Right lung (tissue), 5 donors: ENCODE results near the gene GJB2. TPM values are rescaled to one million over a fixed set of nuclear protein-coding genes. Genes with fewer than 3 reads are reported as not detected.
"Not testable (repeated sequence)": the region's sequence is repeated elsewhere in the genome, so short reads cannot be mapped to it uniquely, and the experiment has no call there.

Experiments used
- DNase-seq, 2 donors: peaks; one replicate each; pipeline ENCODE4 v3.0.0-alpha.2; 2013
- polyA plus RNA-seq, 5 donors: library from polyadenylated mRNA; unstranded; fragments of 120-200 nt; gene quantifications; one replicate each; pipeline versions ENCODE4 v1.2.1 to v1.2.3, GENCODE V29; 2013; ENCODE audit warnings: inconsistent platforms in 1 of 5, low replicate concordance in 1 of 5; ENCODE audit not compliant: insufficient read length in 5 of 5, insufficient read depth in 1 of 5

GJB2 gene
- polyA plus RNA-seq, 5 donors, result 0.31 to 0.80 (median 0.63) TPM

GRCh38 chr13:20170921-20171320 is 21.8 kb downstream of the GJB2 start:
- no peak for DNase-seq

GRCh38 chr13:20168396-20168795 is 24.3 kb downstream of the GJB2 start:
- DNase-seq, result no peak

DNA sequence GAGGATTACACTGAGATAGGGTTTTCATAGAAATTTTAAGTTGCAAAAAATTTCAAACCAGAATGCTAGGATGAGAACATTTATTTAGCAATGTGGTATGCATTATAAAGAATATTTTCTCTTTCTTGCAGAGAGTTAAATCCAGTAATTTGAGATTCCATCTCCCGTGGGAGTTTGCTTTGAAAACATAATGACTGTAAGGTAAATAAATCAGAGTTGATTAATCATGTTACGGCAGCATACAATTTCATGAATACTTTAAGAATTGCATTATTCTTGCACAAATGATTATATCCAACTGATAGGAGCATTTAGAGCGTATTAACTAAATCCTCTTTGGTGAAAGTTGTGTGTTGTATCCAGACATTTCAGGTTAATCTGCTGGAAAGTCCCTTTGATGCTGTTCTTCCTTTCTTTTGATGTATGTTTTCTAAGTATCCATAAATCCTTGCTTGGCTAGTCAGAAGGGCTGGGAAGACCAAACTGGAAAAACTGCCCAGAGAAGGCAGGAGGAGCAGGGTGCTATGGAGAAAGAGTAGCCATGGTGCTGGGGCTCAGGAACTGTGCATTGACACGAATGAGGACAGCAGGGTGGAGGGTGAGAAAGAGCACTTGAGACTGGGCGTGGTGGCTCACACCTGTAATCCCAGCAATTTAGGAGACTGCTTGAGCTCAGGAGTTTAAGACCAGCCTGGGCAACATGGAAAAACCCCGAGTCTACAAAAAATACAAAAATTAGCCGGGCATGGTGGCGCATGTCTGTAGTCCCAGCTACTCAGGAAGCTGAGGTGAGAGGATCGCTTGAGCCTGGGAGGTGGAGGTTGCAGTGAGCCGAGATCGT is 27.1 kb downstream of the GJB2 start:
- no peak for DNase-seq

DNA sequence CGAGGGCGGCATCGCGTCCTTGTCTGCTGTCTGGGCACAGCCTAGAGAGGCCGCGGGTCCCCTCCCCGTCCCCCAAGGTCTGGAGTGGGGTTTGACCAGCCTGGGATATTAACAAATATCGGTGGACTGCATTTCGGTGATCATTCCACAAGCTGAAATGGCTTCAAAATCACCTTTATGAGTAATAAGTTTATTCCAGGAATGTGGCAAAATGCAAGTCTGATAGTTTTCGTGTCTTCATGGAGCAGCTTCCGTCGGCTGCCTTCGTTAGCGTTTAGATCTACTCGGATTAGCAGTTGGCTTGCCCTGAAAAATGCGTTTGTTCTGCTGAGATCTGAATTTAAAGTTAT is 30.8 kb downstream of the GJB2 start:
- no peak for DNase-seq

DNA sequence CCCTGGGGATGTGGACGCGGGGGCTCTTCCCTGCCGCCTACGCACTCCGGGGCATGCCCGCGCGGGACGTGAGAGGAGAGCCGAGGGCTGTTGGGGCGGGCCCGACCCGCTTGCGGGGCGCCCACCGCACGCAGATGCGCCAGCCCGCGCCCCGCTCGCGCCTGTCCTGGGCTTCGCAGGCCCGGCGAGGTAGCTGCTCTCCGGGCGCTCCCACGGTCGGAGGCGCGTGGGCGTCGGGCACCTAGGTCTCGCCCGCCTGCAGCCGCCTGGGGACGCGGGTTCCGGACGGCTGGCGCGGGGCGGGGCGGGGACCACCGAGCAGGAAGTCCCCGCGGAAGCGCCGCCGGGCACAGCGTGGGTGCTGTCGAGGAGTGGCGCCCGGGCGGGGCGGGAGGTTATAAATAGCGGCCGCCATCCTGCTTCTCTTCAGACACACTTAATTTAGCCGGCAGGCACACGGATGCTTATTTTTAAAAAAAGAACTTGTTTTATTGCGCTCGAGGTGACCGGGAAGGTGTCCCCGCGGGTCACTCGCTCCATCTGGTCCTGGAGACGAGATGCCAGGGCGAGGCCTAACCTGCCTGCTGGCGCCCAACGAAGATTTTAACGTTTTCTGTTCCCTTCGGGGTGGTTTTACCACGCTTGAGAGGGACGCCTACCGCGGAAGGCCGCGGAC is 31.3 kb downstream of the GJB2 start:
- no peak for DNase-seq

GRCh38 chr13:20160306-20161274 is 32.1 kb downstream of the GJB2 start, which contains the start of gene GJA3:
Gene GJA3, minus strand, starts transcription at chr13:20161052. Its CDS starts 17,764 bp downstream, at chr13:20143288.
- DNase-seq, result peak in 1 of 2 donors; percentile 26

- no peak for DNase-seq
Observed at GRCh38 chr13:20159646-20160305, 33.0 kb downstream of the GJB2 start.

DNA sequence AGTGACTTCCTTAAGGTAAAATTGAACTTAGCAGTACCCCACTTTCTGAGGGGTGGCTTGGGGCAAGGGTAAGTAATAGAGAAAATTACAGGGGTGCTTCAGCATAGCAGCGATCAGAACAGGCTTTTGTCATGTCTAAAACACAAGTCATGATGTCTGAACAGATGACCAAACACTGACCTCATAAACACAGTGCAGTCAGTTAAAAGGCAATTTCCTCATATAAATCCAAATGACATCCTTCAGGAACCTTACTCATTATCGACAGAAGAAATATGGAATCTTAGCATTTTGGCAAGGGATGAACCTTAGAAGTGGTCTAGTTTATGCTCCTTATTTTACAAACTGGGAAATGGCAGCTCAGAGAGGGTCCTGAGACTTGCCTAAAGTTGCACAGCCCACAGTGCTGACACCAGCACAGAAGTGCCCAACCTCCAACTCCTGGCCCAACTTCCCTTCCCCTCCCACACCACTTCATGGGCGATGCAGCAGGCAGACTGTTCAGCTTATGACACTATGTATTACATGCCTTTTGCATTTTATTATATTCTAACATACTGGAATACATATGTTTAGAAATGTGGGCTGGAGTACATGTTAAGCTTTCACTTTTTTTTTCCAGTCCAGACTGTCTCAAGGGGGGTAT is 35.5 kb downstream of the GJB2 start:
- no peak for DNase-seq

DNA sequence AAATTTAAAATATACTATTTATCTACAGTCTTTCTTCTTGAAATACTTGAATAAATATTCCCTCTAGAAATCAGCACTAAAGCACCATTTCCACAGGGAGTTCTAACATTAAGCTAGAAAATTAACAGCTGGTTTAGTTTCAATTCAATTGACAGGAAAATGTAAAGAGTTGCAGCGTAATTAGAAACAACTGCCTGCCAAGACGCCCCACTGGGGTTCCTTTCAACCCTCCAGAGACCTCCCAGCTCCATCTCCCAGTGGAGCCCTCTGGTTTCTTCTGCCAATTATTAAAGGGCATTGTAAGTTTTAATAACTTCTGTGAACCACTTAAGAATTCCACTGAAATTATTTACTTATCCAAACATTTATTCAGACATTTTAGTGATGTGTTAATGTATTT is 36.0 kb downstream of the GJB2 start:
- no peak for DNase-seq

GRCh38 chr13:20153290-20153689 is 39.4 kb downstream of the GJB2 start:
- DNase-seq, result not testable (repeated sequence)

GRCh38 chr13:20151612-20152011 is 41.1 kb downstream of the GJB2 start:
- no peak for DNase-seq

GRCh38 chr13:20151016-20151415 is 41.7 kb downstream of the GJB2 start:
- DNase-seq, result no peak

DNA sequence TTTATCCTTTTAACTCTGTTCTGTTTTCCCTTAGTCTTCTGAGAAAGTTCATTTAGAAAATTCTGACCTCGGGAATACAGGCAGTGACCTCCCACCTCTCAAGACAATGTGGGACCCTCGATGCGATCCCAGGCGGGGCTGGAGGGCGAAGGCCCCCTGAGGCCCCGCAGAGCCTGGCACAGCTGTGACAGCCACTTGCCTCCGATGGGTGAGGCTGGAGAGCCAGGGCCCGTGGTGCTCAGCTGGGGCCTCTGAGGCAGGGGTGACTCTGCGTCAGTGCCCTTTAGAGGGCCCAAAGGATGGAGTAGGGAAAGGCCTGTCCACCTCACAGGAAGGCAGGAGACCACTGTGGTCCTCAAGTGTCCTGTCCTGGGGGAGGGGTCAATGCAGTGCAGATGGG is 42.2 kb downstream of the GJB2 start:
- no peak for DNase-seq

DNA sequence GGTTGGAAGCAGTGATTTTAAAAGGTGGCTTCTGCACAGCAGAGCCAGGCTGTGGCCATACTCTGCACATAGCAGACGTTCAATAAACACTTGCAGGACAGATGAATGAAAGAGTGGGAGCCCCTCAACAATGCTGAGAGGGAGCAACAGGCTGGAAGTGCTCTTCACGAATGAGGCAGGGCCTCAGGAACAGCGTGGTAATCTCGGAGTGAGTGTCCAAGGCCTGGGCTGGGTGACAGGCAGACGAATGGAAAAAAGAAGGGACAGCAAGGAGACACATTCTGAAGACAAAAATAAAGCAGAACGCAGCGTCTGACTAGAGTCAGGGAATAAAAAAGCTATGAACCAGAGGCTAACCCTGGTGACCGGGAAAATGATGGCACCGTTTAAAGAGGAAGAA is 43.0 kb downstream of the GJB2 start:
- no peak for DNase-seq

- DNase-seq, result no peak
Observed at GRCh38 chr13:20148501-20149183, 44.1 kb downstream of the GJB2 start.

GRCh38 chr13:20146381-20146780 is 46.4 kb downstream of the GJB2 start:
- DNase-seq, result no peak

DNA sequence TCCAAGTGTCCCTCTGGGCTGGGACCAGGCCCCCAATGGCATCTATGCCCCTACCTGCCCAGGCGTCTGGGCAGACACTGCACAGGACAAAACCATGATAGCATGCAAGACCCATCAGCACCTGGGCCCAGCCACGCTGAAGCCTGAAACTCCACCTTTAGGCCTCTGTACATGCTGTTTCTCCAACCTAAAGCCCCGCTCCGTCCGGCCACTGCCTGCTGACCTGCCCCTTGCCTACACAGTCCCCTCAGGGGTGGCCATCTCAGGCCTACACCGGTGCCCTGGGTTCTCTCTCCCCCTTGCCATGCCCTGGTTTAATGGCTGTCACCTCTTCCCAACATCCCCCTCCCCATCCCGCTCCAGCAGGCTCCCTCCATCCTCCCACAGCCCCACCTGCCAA is 47.2 kb downstream of the GJB2 start:
- no peak for DNase-seq

DNA sequence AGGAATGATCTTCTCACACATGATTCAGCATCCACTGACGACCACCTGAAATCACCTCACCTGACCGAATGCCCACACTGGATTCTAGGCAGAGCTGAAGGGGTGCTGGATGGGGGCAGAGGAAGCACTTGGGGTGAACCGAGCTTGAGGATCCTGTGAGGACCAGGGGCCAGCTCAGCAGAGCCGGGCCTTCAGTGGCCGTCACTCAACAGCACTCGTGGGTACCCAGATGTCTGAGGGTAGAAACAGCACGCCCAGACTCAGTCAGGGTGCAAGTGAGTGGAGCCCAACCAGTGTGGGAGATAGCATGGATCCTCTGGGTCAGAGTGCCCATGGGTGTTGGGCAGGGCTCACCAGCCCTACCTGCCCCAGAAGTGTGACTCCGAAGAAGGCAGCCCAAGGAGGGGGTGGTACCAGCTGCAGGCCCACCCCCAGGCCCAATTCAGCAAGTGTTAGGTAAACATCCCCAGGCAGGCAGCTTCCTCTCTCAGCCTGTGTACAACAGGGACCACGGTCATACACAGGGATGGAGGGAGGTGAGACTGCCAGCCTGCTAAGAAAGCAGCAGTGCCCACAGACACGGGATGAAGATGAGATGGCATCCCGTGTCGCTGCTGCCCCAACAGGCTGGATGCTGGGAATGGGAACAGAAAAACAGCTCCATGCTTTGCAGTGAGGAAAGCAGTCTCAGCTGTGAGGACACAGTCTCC is 48.4 kb downstream of the GJB2 start:
- no peak for DNase-seq

GRCh38 chr13:20142927-20143480 is 49.7 kb downstream of the GJB2 start:
- DNase-seq, result no peak
